Measurements from ENCODE around the gene RRAGB. TPM values are rescaled to one million over a fixed set of nuclear protein-coding genes. Genes with fewer than 3 reads are reported as not detected.
"Not testable (repeated sequence)": the region's sequence is repeated elsewhere in the genome, so short reads cannot be mapped to it uniquely, and the experiment has no call there.

Gene RRAGB
- total RNA-seq, 1 donor from 2014 or later, result 28.5 TPM

GRCh38 chrX:55754861-55755294, 37.3 kb downstream of the RRAGB start:
- intact Hi-C loops (cut with DNase I), result no loop called here
- DNase-seq (ENCODE audit: low spot score) (no peak), ATAC-seq (no peak)

DNA sequence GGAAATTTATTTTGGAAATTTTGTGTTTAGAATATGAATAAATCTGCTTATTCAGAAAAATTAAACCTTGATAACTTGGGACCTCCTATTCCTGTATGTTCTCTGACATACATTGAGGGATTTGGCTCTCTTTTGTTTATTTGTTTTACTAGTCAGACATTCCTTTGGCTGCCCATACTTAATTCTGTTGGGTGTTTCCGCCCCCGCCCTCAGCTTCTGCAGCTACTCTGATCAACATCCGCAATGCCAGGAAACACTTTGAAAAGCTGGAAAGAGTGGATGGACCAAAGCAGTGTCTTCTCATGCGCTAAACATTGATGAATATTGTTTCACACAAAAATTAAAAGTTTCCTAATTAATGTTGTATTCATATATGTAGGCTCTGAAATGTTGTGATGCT, 40.5 kb downstream of the RRAGB start:
- ATAC-seq, result no peak
- intact Hi-C loops (cut with DNase I), result no loop called here
- no peak for DNase-seq (ENCODE audit: low spot score)

DNA sequence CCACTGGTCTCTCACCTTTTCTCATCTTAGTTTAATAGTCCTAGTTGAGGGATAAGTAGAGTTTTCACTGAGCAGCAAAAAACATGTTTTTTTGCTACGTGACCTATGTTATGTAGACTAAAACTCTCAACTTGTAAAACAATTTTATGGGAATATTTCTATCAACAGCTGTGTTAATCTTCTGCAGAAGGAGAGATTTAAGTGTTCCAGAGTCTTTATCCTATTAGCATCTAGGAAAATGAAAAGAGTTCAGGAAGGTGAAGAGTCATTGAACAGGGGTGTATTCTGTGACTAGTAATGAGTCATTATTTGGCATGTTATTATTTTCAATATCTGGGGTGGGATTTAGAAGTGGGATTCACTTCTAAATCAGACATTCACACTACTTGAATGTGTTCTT, 41.9 kb downstream of the RRAGB start:
- ATAC-seq, result no peak
- intact Hi-C loops (cut with DNase I), result no loop called here

GRCh38 chrX:55767100-55767499, 49.6 kb downstream of the RRAGB start:
- ATAC-seq (no peak), DNase-seq (ENCODE audit: low spot score) (no peak)
- intact Hi-C loops (cut with DNase I), result no loop called here

More for the DNA sequence above, 41.9 kb downstream of the RRAGB start:
- no peak for DNase-seq (ENCODE audit: low spot score)

DNA sequence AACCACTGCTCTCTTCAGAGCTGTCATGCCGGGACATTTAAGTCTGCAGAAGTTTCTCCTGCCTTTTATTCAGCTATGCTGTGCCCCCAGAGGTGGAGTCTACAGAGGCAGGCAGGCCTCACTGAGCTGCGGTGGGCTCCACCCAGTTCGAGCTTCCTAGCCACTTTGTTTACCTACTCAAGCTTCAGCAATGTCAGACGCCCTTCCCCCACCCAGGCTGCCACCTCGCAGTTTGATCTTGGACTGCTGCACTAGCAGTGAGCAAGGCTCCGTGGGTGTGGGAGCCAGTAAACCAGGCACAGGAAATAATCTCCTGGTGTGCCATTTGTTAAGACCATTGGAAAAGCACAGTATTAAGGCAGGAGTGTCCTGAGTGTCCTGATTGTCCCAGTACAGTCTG, 56.9 kb downstream of the RRAGB start:
- intact Hi-C loops (cut with DNase I); ATAC-seq; DNase-seq (ENCODE audit: low spot score): not testable (repeated sequence)

DNA sequence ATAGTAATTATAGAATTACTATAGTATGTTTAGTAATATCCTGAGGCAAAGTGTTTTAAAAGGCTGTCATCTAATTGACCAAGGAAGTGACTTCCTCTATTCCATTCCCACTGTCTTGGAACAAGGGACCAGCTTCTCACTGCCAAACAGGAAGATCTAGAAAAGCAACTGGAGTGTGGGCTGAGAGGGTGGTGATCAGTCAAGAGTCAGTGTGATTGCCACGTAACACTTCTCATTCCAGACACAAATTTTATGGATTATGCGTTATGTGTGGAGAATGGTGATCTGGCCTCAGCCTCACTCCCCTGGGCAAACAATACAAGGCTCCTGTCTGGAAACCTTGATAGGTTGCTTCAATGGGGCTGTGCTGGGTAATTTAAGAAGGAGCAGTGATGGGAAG, 60.0 kb downstream of the RRAGB start:
- ATAC-seq (no peak), DNase-seq (ENCODE audit: low spot score) (no peak)
- intact Hi-C loops (cut with DNase I), result no loop called here

GRCh38 chrX:55778322-55778721, 60.8 kb downstream of the RRAGB start:
- intact Hi-C loops (cut with DNase I), result no loop called here
- DNase-seq (ENCODE audit: low spot score), result no peak
- no peak for ATAC-seq

DNA sequence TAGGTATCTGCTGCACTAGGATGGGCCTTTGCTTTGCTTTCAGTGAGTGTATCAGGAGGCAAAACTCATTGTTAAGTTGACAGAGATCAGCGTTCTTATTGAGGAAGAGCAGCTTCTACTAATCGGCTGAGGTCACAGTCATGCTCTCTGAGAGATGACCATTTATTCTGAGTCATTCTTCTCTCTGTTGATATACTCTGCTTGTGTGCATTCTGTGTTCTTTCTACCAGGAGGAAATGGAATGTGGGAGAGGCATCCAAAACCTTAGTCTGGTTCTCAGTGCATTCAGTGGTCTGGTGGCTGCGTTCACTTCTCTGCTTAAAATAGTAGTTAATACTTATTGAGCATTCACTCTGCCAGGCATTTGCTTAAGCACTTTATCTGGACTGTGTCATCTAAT, 66.2 kb downstream of the RRAGB start:
- ATAC-seq, result no peak

GRCh38 chrX:55787063-55787462, 69.5 kb downstream of the RRAGB start:
- no peak for ATAC-seq
- intact Hi-C loops (cut with DNase I), result no loop called here
- DNase-seq (ENCODE audit: low spot score), result no peak

More for the DNA sequence above, 66.2 kb downstream of the RRAGB start:
- no peak for DNase-seq (ENCODE audit: low spot score)
- intact Hi-C loops (cut with DNase I), result no loop called here

- no peak for ATAC-seq
- intact Hi-C loops (cut with DNase I), result no loop called here
- DNase-seq (ENCODE audit: low spot score), result no peak
These were observed 70.2 kb downstream of the RRAGB start for GRCh38 chrX:55787727-55788126.

- intact Hi-C loops (cut with DNase I), result no loop called here
- ATAC-seq, result no peak
These were observed 76.9 kb downstream of the RRAGB start for GRCh38 chrX:55794405-55794804.

DNA sequence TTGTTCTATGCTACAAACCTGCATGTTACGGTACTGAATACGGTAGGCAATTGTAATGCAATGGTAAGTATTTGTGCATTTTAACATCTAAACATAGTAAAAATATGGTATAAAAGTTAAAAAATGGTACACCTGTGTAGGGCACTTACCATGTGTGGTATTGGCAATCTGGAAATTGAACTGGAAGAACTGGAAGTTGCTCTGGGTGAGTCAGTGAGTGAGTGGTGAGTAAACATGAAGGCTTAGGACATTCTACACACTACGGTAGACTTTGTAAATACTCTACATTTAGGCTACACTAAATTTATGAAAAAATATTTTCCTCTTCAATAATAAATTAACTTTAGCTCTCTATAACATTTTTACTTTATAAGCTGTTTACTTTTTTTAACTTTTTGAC, 78.9 kb downstream of the RRAGB start:
- no peak for ATAC-seq
- DNase-seq (ENCODE audit: low spot score), result no peak
- intact Hi-C loops (cut with DNase I), result no loop called here

More at GRCh38 chrX:55794405-55794804, 76.9 kb downstream of the RRAGB start:
- DNase-seq (ENCODE audit: low spot score), result no peak

DNA sequence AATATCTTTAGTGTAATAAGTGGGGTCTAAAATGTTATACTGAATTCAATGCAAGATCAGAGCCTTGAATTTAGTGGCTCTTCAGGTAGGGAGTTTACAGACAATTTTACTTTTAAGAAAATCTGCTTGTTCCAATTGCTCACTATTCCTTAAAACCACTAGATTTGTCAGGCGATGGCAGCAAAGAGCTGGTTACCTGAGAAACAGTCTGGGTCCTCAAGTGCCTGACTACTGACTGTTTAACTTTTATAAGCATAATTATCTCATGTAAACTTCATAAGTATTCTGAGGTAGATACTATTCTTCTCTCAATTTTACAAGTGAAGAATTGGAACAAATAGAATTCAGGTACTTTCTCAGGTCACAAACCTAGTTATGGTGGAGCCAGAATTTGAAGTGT, 84.3 kb downstream of the RRAGB start:
- intact Hi-C loops (cut with DNase I), result no loop called here
- DNase-seq (ENCODE audit: low spot score) (no peak), ATAC-seq (no peak)

Other genes starting within 250 kb of the RRAGB start
- gene USP51, start 227.9 kb upstream of the RRAGB start, total RNA-seq, result 3.6 TPM
- gene FOXR2, start 94.3 kb upstream of the RRAGB start, total RNA-seq, result not detected

Measured in sciatic nerve (tissue), 2 donors.